Measurements from ENCODE around the gene WHRN.

WHRN gene

DNA sequence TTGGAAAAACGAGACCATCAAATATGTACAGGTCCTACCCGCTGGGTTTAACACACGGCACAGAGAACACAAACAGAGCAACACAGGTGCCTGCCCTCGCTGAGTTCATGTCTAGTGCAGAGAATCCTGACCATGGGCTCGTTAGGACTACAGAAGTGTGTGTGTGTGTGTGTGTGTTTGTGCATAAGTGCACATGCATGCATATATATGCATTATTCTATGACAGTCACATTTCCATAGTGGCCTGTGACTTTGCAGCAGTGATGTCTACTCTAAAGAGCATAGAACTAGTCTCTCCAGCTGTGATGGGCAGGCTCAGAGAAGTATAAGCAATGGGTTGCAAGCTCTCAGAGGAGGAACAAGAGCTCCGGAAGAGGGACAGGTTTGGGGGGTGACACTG, 147.9 kb downstream of the WHRN start:
- peaks cover 32% of the 10 kb centered on the region for H3K36me3 ChIP-seq (replicated peaks)
- no peaks in the 10 kb centered on the region for H3K9me3 ChIP-seq

DNA sequence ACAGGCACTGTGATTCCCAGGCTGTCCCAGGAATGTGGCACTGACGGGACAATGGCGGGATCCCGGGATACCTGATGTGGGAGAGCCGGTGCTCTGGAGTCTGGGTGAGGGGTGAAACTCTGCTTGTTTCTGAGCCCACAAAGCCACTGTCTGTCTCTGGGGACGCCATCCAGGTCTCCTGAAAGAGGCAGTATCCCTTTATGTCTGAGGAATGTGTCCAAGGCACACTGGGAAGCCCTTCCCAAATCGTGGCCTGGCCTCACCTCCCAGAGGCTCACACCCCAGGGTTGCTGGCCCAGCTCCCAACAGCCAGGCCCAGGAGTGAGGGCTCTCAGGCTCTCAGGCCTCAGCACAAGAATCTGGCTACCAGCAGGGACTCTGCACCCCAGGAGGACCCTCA, 148.5 kb downstream of the WHRN start:
- H3K4me1 ChIP-seq, result no peaks in the 10 kb centered on the region
- in situ Hi-C loops (cut with MboI; ENCODE audit: low sequenced_read_pairs), result no loop called here
- H3K9me3 ChIP-seq, result no peaks in the 10 kb centered on the region
- no peak overlapping the region for H3K4me3 ChIP-seq
- no peaks in the 10 kb centered on the region for H3K27me3 ChIP-seq (ENCODE audit: low read depth)
- DNase-seq (ENCODE audit: low spot score in 2 of 2), result no peak
- H3K36me3 ChIP-seq (replicated peaks), result peaks cover 29% of the 10 kb centered on the region

More for the DNA sequence above, 147.9 kb downstream of the WHRN start:
- in situ Hi-C loops (cut with MboI; ENCODE audit: low sequenced_read_pairs), result no loop called here
- no peak for DNase-seq (ENCODE audit: low spot score in 2 of 2)
- H3K4me1 ChIP-seq, result no peaks in the 10 kb centered on the region
- H3K4me3 ChIP-seq, result no peak overlapping the region
- H3K27me3 ChIP-seq (ENCODE audit: low read depth), result no peaks in the 10 kb centered on the region

DNA sequence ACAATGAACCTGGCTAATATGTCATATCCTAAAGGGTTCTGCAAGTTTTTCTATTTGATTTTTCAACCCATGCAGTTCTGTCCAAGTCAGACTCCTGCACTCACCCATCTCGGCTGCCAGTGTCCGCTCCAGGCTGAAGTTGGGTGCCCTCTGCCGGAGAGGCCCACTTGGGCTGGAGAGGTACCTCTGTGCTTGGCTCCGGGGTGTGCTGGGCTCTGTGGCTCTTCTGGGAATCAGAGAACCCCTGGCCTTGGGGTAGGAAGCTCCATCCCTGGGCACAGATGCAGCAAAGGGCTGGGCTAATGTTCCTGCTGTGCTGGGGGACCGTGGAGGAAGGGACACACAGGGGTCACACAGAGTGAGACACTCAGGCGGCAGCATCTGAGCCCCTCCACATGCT, 149.5 kb downstream of the WHRN start:
- Histone ChIP-seq H3K4me1 (no peaks in the 10 kb centered on the region), H3K9me3 (no peaks in the 10 kb centered on the region), H3K36me3 (replicated peaks) (peaks cover 23% of the 10 kb centered on the region), H3K4me3 (no peak overlapping the region), H3K27me3 (ENCODE audit: low read depth) (no peaks in the 10 kb centered on the region)
- in situ Hi-C loops (cut with MboI; ENCODE audit: low sequenced_read_pairs), result no loop called here
- no peak for DNase-seq (ENCODE audit: low spot score in 2 of 2)

Data from HAP-1 (cell line).